ENCODE results near the gene ZPR1.
"Not testable (repeated sequence)": the region's sequence is repeated elsewhere in the genome, so short reads cannot be mapped to it uniquely, and the experiment has no call there.

GRCh38 chr11:116756044-116756443 is 31.8 kb downstream of the ZPR1 start:
- TF ChIP-seq, protein P1, sequence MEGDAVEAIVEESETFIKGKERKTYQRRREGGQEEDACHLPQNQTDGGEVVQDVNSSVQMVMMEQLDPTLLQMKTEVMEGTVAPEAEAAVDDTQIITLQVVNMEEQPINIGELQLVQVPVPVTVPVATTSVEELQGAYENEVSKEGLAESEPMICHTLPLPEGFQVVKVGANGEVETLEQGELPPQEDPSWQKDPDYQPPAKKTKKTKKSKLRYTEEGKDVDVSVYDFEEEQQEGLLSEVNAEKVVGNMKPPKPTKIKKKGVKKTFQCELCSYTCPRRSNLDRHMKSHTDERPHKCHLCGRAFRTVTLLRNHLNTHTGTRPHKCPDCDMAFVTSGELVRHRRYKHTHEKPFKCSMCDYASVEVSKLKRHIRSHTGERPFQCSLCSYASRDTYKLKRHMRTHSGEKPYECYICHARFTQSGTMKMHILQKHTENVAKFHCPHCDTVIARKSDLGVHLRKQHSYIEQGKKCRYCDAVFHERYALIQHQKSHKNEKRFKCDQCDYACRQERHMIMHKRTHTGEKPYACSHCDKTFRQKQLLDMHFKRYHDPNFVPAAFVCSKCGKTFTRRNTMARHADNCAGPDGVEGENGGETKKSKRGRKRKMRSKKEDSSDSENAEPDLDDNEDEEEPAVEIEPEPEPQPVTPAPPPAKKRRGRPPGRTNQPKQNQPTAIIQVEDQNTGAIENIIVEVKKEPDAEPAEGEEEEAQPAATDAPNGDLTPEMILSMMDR (IDR thresholded peaks at IDR 0.05) = not testable (repeated sequence)
- not testable (repeated sequence) for TF ChIP-seq POLR2A (IDR thresholded peaks at IDR 0.05)
